ENCODE data around the gene RBMS3.
"Not testable (repeated sequence)": the region's sequence is repeated elsewhere in the genome, so short reads cannot be mapped to it uniquely, and the experiment has no call there.

Gene RBMS3

GRCh38 chr3:29385046-29385830, 104.4 kb downstream of the RBMS3 start:
- no peak for DNase-seq (ENCODE audit: low read depth)

- no peak for DNase-seq (ENCODE audit: low read depth)
These were observed 108.5 kb downstream of the RBMS3 start for GRCh38 chr3:29389362-29389761.

GRCh38 chr3:29392625-29393388, 111.9 kb downstream of the RBMS3 start:
- no peak for DNase-seq (ENCODE audit: low read depth)

GRCh38 chr3:29393946-29394345, 113.1 kb downstream of the RBMS3 start:
- not testable (repeated sequence) for DNase-seq (ENCODE audit: low read depth)

- DNase-seq (ENCODE audit: low read depth) = no peak
These were observed 116.5 kb downstream of the RBMS3 start for GRCh38 chr3:29397406-29397805.

GRCh38 chr3:29398787-29399186, 117.9 kb downstream of the RBMS3 start:
- no peak for DNase-seq (ENCODE audit: low read depth)

- no peak for DNase-seq (ENCODE audit: low read depth)
These were observed 125.5 kb downstream of the RBMS3 start for GRCh38 chr3:29406291-29406832.

GRCh38 chr3:29408676-29409075, 127.8 kb downstream of the RBMS3 start:
- DNase-seq (ENCODE audit: low read depth) = no peak

- no peak for DNase-seq (ENCODE audit: low read depth)
These were observed 128.5 kb downstream of the RBMS3 start for GRCh38 chr3:29409409-29409808.

GRCh38 chr3:29410220-29410619, 129.3 kb downstream of the RBMS3 start:
- DNase-seq (ENCODE audit: low read depth) = no peak

- DNase-seq (ENCODE audit: low read depth) = no peak
These were observed 130.0 kb downstream of the RBMS3 start for GRCh38 chr3:29410660-29411405.

- no peak for DNase-seq (ENCODE audit: low read depth)
These were observed 131.2 kb downstream of the RBMS3 start for GRCh38 chr3:29412110-29412509.

- DNase-seq (ENCODE audit: low read depth) = no peak
These were observed 133.8 kb downstream of the RBMS3 start for GRCh38 chr3:29414468-29415224.

- no peak for DNase-seq (ENCODE audit: low read depth)
These were observed 134.8 kb downstream of the RBMS3 start for GRCh38 chr3:29415482-29416223.

- DNase-seq (ENCODE audit: low read depth) = no peak
These were observed 135.6 kb downstream of the RBMS3 start for GRCh38 chr3:29416514-29416913.

- DNase-seq (ENCODE audit: low read depth) = no peak
These were observed 139.2 kb downstream of the RBMS3 start for GRCh38 chr3:29420106-29420505.

GRCh38 chr3:29426302-29427226, 145.7 kb downstream of the RBMS3 start:
- DNase-seq (ENCODE audit: low read depth) = no peak

GRCh38 chr3:29427266-29428103, 146.6 kb downstream of the RBMS3 start:
- no peak for DNase-seq (ENCODE audit: low read depth)
